ENCODE data around the gene SFXN2.

DNA sequence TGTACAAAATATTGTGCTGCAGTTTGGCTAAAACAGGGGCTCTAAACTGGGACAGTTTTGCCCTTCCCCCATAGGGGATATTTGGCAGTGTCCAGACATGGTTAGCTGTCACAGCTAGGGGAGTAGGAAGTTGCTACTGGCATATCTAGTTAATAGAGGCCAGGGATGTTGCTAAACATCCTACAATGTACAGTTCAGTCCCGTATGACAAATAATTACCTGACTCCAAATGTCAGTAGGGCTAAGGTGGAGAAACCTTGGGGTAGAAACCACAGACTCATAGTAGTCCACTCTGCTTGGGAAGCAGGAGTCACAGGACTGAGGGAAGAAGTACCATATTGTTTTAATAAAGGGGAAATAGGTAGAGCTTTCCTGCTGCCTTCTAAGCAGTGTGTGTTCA lies 69.1 kb downstream of the SFXN2 start:
- TF ChIP-seq GATA1 (IDR thresholded peaks at IDR 0.05; ENCODE audit: low read depth, low read length) (no peak), POLR2A (IDR thresholded peaks at IDR 0.05; ENCODE audit: low read length) (no peak)

Measured in erythroblast (primary cell).